Measurements from ENCODE around the gene STK32B. TPM values are rescaled to one million over a fixed set of nuclear protein-coding genes. Genes with fewer than 3 reads are reported as not detected.

Gene STK32B
- polyA plus RNA-seq, 1 experiment = 4.3 TPM

DNA sequence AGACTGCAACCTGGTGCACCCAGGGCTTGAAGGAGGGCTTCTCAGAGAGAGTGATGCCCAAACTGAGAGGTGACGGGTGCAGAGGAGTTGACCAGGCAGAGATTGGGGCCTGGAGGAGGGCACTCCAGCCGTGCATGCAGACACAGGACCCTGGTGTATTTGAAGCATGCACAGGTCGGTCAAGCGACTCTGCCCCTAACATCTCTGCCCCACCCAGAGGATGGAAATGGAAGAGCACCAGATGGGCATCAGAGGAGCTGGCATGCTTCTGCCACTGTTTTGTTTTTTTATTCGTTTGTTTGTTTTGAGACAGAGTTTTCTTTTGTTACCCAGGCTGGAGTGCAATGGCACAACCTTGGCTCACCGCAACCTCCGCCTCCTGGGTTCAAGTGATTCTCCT, 336.2 kb downstream of the STK32B start:
- TF ChIP-seq, protein P1, sequence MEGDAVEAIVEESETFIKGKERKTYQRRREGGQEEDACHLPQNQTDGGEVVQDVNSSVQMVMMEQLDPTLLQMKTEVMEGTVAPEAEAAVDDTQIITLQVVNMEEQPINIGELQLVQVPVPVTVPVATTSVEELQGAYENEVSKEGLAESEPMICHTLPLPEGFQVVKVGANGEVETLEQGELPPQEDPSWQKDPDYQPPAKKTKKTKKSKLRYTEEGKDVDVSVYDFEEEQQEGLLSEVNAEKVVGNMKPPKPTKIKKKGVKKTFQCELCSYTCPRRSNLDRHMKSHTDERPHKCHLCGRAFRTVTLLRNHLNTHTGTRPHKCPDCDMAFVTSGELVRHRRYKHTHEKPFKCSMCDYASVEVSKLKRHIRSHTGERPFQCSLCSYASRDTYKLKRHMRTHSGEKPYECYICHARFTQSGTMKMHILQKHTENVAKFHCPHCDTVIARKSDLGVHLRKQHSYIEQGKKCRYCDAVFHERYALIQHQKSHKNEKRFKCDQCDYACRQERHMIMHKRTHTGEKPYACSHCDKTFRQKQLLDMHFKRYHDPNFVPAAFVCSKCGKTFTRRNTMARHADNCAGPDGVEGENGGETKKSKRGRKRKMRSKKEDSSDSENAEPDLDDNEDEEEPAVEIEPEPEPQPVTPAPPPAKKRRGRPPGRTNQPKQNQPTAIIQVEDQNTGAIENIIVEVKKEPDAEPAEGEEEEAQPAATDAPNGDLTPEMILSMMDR (IDR thresholded peaks at IDR 0.05; ENCODE audit: low read depth, low read length) = no peak
- CTCF ChIA-PET = no interaction called here
- Histone ChIP-seq H3K27me3 (ENCODE audit: control insufficient read depth, insufficient read depth, low read length) (no peaks in the 10 kb centered on the region), H3K27ac (ENCODE audit: low read depth, low read length) (no peak overlapping the region), H3K9me3 (ENCODE audit: control insufficient read depth, insufficient read depth, low read length) (no peaks in the 10 kb centered on the region), H3K4me3 (ENCODE audit: low read depth, low read length) (no peak overlapping the region)
- no peak for DNase-seq (ENCODE audit: low read depth, low spot score)
- POLR2A ChIA-PET = no interaction called here

- CTCF ChIA-PET = interaction anchor here (1.7 kb wide), 1 partner anchor 10 kb away, joined by 6 read pairs; no protein-coding TSS in a partner anchor
Measured at GRCh38 chr4:5389756-5390310, 338.6 kb downstream of the STK32B start.

DNA sequence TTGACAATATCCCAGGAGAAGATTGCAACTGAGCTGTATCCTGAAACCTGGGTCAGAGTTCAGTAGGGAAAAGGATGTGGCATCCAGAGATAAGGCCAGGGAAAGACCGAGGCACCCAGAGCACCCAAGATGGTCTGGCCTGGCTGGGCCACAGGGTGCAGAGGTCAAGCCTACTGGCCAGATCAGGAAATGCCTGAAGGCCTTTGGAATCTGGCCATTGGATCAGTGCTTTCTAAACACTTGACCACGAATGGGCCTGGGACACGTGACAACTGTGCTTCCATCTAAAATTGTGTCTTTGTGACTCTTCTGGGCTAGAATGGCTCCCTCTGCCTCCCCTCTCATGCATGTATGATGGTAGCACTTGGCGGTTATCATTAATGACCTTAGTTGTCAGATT, 340.2 kb downstream of the STK32B start:
- POLR2A ChIA-PET = no interaction called here
- TF ChIP-seq, protein P1 (IDR thresholded peaks at IDR 0.05; ENCODE audit: low read depth, low read length) = no peak
- H3K27me3 ChIP-seq (ENCODE audit: control insufficient read depth, insufficient read depth, low read length) = peaks cover 2% of the 10 kb centered on the region
- CTCF ChIA-PET = no interaction called here
- DNase-seq (ENCODE audit: low read depth, low spot score) = no peak
- H3K4me3 ChIP-seq (ENCODE audit: low read depth, low read length) = no peak overlapping the region
- H3K27ac ChIP-seq (ENCODE audit: low read depth, low read length) = no peak overlapping the region
- H3K9me3 ChIP-seq (ENCODE audit: control insufficient read depth, insufficient read depth, low read length) = no peaks in the 10 kb centered on the region

More at GRCh38 chr4:5389756-5390310, 338.6 kb downstream of the STK32B start:
- no peak overlapping the region for H3K4me3 ChIP-seq (ENCODE audit: low read depth, low read length)
- TF ChIP-seq, protein P1 (IDR thresholded peaks at IDR 0.05; ENCODE audit: low read depth, low read length) = no peak
- H3K27me3 ChIP-seq (ENCODE audit: control insufficient read depth, insufficient read depth, low read length) = peaks cover 2% of the 10 kb centered on the region
- no peak for DNase-seq (ENCODE audit: low read depth, low spot score)
- no peaks in the 10 kb centered on the region for H3K9me3 ChIP-seq (ENCODE audit: control insufficient read depth, insufficient read depth, low read length)
- POLR2A ChIA-PET = no interaction called here
- no peak overlapping the region for H3K27ac ChIP-seq (ENCODE audit: low read depth, low read length)

DNA sequence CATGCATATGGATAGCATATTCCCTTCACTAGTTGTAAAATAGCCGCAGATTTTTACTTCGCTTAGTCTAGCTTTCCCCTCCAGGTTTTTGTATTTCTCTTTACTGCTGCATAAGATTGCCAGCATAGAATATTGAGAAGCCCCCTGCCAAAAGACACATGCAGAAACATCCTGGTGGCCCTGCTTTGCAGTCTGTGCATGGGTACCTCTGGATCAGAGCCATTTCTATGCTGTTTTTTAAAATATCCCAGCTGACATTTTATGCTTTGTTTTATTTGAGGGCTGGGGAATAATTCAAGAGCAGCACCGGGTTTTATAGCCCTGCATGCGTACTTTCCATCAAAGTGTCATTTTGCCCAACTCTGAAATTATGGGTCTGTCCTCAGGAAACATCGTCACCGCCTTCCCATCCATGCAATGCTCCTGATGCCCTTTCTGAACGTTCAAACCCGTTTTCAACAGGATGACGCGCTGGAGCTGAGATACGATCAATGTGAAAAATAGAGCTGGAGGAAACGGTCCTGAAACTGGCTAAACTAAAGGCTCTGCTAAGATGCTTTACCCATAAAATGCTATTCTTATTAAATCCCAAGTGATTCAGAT, 342.7 kb downstream of the STK32B start:
- CTCF ChIA-PET = no interaction called here
- TF ChIP-seq, protein P1 (IDR thresholded peaks at IDR 0.05; ENCODE audit: low read depth, low read length) = no peak
- POLR2A ChIA-PET = no interaction called here
- DNase-seq (ENCODE audit: low read depth, low spot score) = no peak
- Histone ChIP-seq H3K4me3 (ENCODE audit: low read depth, low read length) (no peak overlapping the region), H3K9me3 (ENCODE audit: control insufficient read depth, insufficient read depth, low read length) (no peaks in the 10 kb centered on the region), H3K27me3 (ENCODE audit: control insufficient read depth, insufficient read depth, low read length) (peaks cover 2% of the 10 kb centered on the region), H3K27ac (ENCODE audit: low read depth, low read length) (no peak overlapping the region)

DNA sequence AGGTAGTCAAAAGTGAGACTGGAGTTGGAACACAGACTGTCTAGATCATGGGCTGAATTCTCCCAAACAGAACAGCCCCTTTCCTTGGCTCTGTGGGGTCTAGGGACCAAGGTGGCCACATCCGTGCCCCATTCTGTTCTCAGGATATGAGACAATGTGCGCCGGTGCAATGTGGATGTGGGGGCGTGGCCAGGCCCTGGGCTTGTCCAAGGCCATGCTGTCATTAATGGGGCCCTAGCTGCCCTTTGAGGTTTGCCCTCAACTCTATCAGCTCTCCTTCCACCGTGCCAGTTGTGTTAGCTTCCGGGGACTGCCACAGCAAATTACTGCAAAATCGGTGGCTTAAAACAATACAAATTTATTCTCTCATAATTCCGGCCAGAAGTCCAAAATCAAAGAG, 344.5 kb downstream of the STK32B start:
- H3K9me3 ChIP-seq (ENCODE audit: control insufficient read depth, insufficient read depth, low read length) = no peaks in the 10 kb centered on the region
- H3K4me3 ChIP-seq (ENCODE audit: low read depth, low read length) = no peak overlapping the region
- TF ChIP-seq, protein P1 (IDR thresholded peaks at IDR 0.05; ENCODE audit: low read depth, low read length) = no peak
- H3K27ac ChIP-seq (ENCODE audit: low read depth, low read length) = no peak overlapping the region
- ChIA-PET POLR2A (no interaction called here), CTCF (no interaction called here)
- no peak for DNase-seq (ENCODE audit: low read depth, low spot score)
- H3K27me3 ChIP-seq (ENCODE audit: control insufficient read depth, insufficient read depth, low read length) = peaks cover 2% of the 10 kb centered on the region

All from AG04450 (cell line).